HG03520 (cell line): Measurements from ENCODE around the gene TUBGCP2.

Experiments
- ATAC-seq: cut with Tn5 transposase; IDR thresholded peaks from one replicate; pipeline ENCODE4 v1.9.1; 2021; ENCODE audit warnings: mild to moderate bottlenecking, moderate library complexity; ENCODE audit not compliant: unreplicated experiment

The TUBGCP2 gene, protein sequence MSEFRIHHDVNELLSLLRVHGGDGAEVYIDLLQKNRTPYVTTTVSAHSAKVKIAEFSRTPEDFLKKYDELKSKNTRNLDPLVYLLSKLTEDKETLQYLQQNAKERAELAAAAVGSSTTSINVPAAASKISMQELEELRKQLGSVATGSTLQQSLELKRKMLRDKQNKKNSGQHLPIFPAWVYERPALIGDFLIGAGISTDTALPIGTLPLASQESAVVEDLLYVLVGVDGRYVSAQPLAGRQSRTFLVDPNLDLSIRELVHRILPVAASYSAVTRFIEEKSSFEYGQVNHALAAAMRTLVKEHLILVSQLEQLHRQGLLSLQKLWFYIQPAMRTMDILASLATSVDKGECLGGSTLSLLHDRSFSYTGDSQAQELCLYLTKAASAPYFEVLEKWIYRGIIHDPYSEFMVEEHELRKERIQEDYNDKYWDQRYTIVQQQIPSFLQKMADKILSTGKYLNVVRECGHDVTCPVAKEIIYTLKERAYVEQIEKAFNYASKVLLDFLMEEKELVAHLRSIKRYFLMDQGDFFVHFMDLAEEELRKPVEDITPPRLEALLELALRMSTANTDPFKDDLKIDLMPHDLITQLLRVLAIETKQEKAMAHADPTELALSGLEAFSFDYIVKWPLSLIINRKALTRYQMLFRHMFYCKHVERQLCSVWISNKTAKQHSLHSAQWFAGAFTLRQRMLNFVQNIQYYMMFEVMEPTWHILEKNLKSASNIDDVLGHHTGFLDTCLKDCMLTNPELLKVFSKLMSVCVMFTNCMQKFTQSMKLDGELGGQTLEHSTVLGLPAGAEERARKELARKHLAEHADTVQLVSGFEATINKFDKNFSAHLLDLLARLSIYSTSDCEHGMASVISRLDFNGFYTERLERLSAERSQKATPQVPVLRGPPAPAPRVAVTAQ

GRCh38 chr10:133308421-133309099, at the start of gene TUBGCP2, which contains the start of gene ZNF511:
Gene TUBGCP2 (minus strand): TSS chr10:133308872. CDS start chr10:133302941, 5,931 bp downstream.
Gene ZNF511 (plus strand): TSS chr10:133308914. CDS start chr10:133308944, 30 bp downstream.
- ATAC-seq = peak; percentile 69

GRCh38 chr10:133357285-133358161, 48.9 kb upstream of the TUBGCP2 start, which contains the start of gene FUOM:
Gene FUOM (minus strand): TSS chr10:133358019. CDS start chr10:133358007, 12 bp downstream.
- peak; percentile 65 for ATAC-seq

DNA sequence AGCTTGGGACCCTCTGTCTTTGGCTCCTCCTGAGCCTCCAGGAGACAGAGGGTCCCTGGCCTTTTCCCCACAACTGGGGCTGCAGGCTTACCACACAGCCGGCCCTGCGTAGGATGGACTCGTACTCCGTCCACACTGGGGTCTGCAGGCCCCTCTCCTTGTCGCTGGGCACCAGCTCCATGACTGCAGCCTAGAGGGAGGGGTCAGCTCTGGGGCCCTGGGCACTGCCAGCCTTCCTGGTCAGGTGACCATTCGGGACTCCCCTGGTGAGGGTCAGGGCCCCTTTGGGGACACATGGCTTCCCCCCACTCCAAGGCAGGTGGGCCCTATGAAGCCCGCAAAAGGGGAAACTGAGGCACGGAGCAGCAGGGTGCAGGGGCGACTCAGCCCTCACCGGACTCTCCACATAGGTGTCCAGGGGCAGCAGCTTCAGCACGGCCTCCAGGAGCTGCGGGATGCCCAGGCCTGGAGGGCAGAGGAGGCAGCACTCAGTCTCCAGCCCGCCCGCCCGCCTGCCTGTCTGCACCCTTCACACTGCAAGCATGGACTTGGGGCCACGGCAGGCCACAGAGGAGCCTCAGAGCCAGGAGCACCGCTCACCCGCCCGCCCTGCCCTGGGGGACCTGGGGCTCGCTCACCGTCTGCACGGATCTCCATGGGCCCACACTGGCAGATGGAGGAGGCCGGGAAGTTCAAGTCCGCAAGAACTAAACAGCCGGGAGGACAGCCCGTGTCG, 48.0 kb upstream of the TUBGCP2 start:
- no peak for ATAC-seq

DNA sequence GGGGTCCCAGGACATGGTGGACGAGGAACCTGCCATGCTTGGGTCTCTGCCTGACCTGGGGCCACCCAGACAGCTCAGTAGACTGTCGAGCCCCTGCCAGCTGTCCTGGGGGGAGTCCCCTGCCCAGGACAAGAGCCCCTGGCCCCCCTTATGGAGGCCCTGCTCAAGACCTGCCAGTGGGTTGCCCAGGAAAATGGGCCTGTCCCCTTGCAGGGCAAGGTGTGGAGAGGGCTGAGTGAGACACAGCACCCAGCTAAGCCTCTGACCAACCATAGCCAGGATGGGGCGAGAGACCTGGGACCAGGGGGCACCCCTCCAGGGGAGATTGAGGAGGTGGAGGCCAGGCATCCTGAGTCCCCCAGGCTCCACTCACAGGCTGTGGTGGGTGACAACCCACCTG, 47.3 kb upstream of the TUBGCP2 start:
- ATAC-seq = no peak

GRCh38 chr10:133355266-133355665, 46.6 kb upstream of the TUBGCP2 start:
- ATAC-seq = no peak

DNA sequence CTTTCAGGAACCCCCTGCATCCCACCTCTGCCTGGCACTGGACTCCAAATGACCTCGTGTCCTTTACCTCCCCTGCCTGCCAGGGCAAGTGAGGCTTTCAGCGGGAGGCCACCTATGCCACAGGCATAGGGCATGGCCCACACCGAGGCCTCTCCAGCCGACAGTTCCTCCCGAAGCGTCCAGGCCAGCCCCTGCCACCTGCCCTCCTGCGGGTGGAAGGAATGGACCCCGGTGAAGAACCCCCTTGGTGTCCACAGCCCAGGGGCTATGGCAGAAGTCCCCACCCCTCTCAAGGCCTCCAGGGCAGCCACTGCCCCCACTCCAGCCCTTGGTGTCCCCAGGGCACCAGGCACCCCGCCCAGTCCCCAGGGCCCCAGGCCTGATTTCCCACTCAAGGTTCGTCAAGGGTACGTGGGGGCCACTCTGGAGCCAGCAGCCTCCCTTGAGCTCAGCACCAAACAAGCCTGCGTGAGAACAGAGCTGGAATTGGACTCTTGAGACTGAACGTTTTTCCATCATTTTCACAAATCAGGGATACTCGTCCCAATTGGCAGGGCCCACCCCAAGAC, 46.1 kb upstream of the TUBGCP2 start:
- no peak for ATAC-seq

GRCh38 chr10:133353988-133354605, 45.4 kb upstream of the TUBGCP2 start:
- ATAC-seq = no peak

DNA sequence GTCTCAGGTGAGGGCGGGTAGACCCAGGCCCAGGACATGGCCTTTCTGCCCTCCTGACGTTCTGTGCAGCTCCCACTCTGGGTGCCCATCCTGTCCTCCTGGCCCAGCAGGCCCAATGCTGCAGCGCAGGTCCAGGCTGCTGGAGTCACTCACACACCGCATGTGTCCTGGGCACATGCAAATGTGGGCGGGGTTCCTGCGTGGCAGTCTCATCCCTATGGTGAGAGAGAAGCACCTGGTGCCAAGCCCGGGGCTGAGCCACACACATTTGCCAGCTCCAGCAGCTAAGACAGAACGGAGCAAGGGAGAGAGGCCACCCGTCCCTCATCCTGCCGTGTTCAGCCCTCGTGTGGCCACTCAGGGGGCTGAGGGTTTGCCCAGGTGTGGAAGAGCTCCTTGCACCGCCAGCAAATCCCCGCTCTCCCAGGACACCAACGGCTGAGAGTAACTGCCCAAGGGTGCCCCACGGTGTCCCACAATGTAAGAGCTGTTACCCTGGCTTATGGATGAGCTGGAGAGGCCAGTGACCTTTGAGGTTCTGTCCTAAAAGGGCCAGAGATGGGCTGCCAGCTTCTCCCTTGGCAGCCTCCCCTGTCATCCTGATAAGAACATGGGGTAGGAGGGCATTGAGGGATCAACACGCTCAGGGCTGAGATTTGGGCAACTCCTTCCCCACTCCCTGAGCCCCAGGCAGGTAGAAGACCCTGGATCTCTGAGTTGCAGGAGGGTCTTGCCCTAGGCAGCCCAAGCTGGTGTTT, 44.7 kb upstream of the TUBGCP2 start:
- no peak for ATAC-seq

- no peak for ATAC-seq
Observed at GRCh38 chr10:133351408-133352318, 43.0 kb upstream of the TUBGCP2 start.

- ATAC-seq = no peak
Observed at GRCh38 chr10:133350950-133351329, 42.3 kb upstream of the TUBGCP2 start.

- no peak for ATAC-seq
Observed at GRCh38 chr10:133350283-133350949, 41.7 kb upstream of the TUBGCP2 start.

- ATAC-seq = no peak
Observed at GRCh38 chr10:133349577-133350011, 40.9 kb upstream of the TUBGCP2 start.

GRCh38 chr10:133349160-133349568, 40.5 kb upstream of the TUBGCP2 start:
- no peak for ATAC-seq

- ATAC-seq = no peak
Observed at GRCh38 chr10:133347710-133348517, 39.2 kb upstream of the TUBGCP2 start.

GRCh38 chr10:133346413-133346812, 37.7 kb upstream of the TUBGCP2 start:
- ATAC-seq = no peak
